GM12872 (cell line): ENCODE measurements around the gene CBL.

Experiments used
- TF ChIP-seq, protein P1 (sequence below): IDR thresholded peaks from 3 replicates; pipeline ENCODE4 v1.5.1; 2011; ENCODE audit warnings: low read depth, mild to moderate bottlenecking, low read length, moderate library complexity; ENCODE audit not compliant: insufficient read depth

CBL gene

DNA sequence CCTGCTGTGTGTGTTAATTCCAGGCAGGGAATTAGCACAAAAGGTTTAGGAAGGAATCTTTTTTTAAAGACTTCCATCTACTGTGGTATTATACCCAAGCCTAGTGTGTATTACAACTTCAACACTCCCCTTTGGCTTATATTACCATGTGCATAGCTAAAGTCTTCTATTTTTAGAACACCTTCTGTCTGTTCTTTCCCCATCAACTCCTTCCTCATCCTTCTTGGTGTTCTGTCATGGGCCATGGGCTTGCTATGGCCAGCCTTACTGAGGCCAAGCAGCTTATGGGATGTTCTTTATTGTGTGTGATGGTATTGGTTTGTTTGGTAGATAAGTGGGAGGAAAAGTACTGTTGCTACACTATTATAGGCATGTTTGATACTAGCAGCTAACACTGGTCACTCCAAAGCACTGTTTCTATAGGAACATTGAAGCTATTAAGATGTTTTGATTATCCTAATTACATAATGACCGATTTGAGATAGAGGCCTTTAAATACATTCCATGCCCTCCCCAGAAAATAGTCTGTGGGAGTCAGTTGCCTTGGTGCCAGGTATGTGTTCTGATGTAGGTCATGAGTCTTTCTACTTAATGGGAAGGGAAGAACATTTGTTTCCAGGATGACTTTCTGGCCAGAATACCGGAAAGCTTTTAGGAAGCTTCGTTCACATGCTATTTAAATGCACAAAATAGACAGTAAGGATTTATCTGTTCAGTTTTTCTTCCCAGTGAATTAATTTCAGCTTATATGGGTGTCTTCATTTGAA, 94.2 kb downstream of the CBL start:
- TF ChIP-seq, protein P1, sequence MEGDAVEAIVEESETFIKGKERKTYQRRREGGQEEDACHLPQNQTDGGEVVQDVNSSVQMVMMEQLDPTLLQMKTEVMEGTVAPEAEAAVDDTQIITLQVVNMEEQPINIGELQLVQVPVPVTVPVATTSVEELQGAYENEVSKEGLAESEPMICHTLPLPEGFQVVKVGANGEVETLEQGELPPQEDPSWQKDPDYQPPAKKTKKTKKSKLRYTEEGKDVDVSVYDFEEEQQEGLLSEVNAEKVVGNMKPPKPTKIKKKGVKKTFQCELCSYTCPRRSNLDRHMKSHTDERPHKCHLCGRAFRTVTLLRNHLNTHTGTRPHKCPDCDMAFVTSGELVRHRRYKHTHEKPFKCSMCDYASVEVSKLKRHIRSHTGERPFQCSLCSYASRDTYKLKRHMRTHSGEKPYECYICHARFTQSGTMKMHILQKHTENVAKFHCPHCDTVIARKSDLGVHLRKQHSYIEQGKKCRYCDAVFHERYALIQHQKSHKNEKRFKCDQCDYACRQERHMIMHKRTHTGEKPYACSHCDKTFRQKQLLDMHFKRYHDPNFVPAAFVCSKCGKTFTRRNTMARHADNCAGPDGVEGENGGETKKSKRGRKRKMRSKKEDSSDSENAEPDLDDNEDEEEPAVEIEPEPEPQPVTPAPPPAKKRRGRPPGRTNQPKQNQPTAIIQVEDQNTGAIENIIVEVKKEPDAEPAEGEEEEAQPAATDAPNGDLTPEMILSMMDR = no peak

DNA sequence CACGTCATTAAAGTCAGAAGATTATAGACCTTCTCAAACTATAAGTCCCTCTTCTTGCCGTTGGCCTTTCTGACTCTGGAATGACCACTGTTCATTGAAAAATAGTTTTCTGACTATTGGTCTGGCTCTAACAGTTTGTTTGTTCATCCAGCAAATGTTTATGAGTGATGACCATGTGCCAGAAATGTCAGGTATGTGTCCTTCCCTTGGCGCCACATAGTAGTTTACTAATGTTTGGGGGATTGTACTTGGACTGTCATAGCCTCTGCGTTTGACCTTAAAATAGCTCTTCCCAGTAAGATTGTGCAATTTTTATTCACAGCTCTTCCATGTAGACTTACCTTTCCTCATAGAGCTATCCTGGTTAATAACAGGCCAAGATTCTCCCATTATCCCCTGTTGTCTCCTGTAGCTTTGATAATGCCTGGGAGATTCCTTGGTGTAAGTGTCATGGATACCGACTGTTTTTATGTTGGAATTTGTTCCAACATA, 97.1 kb downstream of the CBL start:
- TF ChIP-seq, protein P1 = no peak

DNA sequence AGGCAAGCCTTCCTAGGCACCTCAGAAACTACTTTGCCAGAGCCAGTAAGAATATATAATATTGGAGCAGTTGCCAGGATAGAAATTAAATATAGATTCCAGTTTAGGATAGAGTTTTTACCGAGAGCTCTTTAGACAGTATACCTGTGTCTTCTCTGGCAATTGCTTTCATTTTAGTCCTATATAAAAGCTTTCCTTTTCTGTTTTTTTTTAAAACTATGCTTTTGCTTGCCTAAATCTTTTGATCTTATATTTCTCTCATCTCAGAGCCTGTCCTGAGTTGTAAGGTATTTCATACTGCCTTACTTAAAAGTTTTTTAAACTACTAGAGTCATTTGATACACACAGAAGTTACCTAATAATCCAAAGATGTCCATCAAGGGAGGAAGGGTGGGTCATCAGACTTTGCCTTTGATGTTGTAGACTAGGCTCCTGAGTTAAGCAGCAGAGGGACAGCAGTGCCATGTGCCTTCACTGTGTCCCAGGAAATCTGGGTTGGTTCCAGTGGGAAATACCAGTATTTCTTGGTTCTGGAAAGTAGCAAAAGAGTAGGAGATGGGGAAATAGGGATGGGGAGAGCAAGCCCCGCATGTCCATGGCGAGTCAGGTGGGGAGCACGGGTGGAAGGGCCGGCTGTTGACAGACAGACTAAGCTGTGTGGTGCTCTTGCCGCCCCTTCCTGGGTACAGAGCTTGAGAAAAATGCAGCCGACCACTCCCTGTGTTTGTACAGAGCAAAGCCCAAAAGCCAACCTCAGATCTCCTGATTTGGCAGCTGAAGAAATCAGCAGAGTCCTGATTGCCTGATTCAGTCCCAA, 99.6 kb downstream of the CBL start:
- TF ChIP-seq, protein P1 = no peak

DNA sequence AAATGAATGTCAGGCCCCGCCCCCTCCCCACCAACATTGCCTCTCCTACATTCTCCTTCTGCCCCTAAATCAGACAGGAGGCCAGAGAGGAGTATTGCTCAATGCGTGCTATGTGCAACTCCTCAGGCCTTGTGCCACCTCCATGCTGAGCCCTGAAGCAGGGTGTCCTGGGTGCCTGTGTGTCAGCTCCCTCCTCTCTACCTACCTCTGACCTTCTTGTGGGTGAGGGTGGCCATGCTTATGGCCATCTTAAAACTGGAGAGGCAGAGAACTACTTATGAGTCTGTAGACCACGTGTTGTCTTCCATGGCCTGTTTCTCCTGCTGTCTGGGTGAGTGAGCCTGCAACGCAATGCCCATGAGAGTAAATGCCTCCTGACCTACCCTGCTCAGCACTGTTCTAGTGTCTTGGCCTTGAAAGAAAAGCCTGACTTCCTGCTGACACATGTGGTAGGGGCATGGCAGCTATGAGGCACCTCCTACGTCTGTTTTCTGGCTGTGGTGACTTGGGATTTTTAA, 100.3 kb downstream of the CBL start:
- TF ChIP-seq, protein P1 = no peak

DNA sequence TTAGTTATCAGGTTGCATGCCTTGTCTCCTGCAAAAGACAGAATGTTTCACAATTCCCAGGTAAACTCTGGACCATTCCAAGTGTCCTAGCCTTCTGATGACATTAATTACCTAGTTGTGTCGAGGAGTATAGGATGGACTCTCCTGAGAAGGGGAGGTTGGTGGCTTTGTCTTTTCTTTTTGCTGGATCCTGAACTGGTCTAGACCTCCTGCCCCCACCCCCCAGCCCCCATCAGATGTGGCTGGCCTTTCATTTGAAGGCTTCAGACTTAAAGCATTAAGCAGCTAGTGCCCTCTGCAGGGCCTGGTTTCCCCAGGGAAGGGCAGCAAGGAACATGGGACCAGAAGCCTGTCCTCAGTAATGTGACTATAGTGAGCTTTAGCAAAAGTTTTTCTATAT, 101.1 kb downstream of the CBL start:
- TF ChIP-seq, protein P1 = no peak

DNA sequence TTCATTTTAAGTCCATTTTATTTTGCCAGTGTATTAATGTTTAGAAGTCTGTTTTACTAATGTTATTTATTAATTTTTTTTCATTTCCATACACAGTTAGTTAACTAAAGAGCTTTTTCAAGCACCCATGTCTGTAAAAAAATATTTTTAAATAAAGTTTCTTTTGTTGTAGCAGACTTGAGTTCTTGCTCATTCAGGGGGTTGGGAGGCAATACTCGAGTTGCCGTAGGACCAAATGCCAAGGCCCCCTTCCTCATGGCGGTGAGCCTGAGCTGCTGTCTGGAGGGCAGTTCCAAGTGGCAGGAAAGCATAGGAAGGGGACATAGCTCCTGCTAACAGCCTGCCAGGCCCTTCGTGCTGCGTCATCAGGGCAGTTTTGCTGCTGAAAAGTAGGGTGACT, 101.8 kb downstream of the CBL start:
- TF ChIP-seq, protein P1 = no peak

DNA sequence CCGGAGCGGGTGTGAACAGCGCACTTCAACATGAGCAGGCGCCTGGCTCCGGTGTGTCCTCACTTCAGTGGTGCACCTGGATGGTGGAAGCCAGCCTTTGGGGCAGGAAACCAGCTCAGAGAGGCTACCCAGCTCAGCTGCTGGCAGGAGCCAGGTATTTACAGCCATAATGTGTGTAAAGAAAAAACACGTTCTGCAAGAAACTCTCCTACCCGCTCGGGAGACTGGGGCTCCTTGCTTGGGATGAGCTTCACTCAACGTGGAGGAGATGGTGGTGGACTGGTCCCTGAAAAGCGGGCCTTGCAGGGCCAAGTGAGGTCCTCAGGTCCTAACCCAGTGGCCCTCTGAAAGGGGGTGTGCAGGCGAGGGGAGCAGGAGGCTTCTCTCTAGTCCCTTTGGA, 103.3 kb downstream of the CBL start:
- TF ChIP-seq, protein P1 = no peak
